GM21367 (cell line): ENCODE results near the gene PIK3R1.
"Not testable (repeated sequence)": the region's sequence is repeated elsewhere in the genome, so short reads cannot be mapped to it uniquely, and the experiment has no call there.

ENCODE experiments used
- ATAC-seq: cut with Tn5 transposase; IDR thresholded peaks from one replicate; pipeline ENCODE4 v1.9.1; 2021; ENCODE audit not compliant: unreplicated experiment

PIK3R1 gene

DNA sequence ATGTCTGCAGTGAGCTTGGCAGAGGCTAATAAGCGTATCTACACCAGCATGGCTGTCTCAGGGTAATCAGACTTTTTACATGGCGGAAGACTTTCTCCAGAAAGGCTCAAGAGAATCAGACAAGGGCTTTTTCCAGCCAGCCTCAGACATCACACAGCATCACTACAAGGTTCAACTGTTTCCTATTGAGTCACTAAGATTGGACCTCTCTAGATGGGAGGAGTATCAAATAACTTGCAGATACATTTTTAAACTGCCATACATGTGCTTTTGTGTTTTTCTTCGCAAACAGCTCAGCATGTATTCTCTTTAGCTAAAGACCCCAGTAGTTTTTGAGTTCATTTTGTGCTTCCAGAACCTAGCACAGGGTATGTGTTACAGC lies 22.9 kb upstream of the PIK3R1 start:
- ATAC-seq, result no peak

- no peak for ATAC-seq
Measured at GRCh38 chr5:68193481-68194036, 22.0 kb upstream of the PIK3R1 start.

GRCh38 chr5:68194386-68194785 lies 21.2 kb upstream of the PIK3R1 start:
- no peak for ATAC-seq

- no peak for ATAC-seq
Measured at GRCh38 chr5:68195137-68195536, 20.4 kb upstream of the PIK3R1 start.

GRCh38 chr5:68196876-68197275 lies 18.7 kb upstream of the PIK3R1 start:
- ATAC-seq, result peak; percentile 98

- ATAC-seq, result no peak
Measured at GRCh38 chr5:68200288-68200687, 15.3 kb upstream of the PIK3R1 start.

DNA sequence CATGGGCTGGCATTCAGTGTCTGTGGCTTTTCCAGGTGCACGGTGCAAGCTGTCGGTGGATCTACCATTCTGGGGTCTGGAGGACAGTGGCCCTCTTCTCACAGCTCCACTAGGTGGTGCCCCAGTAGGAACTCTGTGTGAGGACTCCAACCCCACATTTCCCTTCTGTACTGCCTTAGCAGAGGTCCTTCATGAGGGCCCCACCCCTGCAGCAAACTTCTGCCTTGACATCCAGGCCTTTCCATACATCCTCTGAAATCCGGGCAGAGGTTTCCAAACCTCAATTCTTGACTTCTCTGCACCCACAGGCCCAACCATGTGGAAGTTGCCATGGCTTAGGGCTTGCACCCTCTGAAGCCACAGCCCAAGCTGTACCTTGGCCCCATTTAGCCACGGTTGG lies 4.9 kb upstream of the PIK3R1 start:
- not testable (repeated sequence) for ATAC-seq

DNA sequence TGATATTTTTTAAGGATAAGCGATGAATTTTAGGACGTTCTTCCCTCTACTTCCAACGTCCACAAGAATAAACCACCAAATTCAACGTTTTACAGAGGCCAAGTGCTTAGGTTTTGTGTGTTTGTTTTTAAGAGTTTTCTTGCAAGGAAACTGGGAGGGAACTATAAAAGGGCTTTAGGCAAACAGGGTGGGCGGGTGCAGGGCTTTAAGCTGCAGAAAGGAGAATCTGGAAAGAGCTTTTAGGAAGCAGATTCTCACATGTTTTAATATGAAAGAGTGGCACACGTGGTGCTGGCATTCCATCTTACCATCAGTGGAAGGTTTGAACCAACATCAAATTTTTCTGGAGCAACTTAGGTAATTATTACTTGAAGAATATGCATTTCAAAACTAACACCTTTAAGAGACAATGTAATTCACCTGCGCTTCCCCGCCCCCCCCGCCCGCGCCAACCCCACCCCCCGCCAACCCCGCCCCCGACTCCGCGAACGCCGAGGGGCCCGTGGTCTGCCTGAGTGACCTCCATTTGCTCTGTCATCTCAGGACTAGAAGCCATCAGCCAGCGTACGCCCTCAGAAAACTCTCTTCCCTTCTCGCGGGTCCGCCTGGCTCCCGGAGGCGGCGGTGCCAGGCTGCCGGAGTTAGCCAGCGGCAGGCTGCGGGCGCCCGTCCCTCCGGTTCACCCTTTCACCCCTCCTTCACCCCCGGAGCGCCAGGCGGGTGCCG lies 911 bp upstream of the PIK3R1 start:
- no peak for ATAC-seq

DNA sequence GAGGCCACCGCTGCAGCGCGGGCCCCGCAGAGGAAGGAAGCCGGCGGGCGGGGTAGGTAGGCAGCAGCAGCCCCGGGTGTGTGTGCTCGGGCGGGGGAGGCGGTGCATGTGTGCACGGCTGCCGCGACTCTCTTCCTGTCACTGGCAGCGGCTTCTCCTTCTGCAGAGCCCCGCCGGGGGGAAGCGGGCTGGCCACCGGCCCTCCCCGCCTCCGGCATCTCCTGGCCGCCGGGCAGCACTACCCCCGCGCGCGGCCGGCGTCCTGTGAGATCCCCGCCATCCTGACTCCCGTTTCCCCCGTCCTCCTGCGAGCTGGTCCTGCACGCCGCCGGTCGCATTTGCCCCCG lies 315 bp downstream of the PIK3R1 start:
- ATAC-seq, result peak; percentile 44

DNA sequence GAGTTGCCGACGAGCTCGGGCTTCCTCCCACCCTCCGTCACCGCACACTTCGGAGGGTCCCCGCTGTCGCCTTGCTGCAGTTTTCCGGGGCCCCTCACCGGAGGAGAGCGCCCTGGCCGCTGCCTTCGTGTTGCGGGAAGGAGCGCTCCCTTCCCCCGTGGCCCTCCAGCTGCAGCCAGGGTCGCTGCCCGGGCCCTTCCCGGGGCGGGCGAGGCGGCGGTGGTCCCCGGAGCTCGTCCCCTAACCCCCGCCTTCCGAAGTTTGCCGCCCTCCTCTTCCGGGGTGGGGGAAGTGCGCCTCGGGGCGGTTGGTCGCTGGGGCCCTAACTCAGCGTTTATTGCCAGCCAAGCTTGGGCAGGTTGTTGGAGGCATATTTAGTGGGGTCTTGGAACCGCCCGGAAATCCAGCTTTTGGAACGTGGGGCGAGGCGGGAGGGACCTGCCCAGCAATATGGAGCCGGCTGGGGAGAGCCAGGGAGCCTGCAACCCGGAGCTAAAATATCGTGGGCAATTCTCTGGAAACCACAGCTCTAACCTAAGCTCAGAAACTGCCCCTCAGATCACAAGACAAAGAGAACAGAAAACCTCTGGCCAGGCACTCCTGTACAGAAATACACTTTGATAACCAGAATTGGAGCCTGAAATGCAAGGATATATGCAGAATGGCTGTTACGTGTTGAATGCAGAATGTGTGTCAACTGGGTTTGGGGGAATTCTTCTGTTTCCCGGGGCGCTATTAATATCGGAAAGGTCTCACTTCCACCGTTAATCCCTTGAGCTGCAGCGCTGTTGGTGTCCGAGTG lies 890 bp downstream of the PIK3R1 start:
- ATAC-seq, result peak; percentile 19

- ATAC-seq, result no peak
Measured at GRCh38 chr5:68217047-68217355, 1.4 kb downstream of the PIK3R1 start.

- ATAC-seq, result no peak
Measured at GRCh38 chr5:68217528-68217927, 2.0 kb downstream of the PIK3R1 start.

DNA sequence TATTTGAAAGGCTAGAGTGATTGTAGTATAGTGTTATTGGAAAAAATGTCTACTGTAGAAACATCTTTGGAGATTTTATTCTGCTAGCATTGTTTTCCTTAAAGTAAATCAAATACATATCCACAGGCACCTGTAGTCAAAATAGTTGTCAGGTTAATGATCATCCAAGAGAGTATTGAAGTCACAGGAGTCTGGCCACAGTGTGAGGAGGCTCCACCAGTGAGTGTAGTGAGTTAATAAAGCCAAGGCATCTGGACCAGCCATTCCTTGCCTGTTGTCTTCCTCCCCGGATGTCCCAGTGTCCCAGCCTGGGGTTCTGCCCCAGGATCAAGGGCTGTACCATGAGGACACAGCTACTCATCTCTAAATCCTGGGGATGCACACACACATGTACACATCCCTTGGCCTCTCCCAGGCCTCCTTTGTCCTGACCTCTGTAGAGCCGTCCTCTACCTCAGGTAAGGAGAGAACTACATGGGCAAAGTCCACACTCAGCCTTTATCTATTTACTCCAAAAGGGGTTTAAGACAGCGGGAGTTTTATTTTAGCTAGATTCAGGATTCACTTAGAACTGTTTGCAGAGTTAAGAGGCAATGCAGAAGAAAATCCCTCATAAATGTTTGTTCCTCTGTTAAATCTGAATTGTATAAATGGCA lies 3.7 kb downstream of the PIK3R1 start:
- no peak for ATAC-seq

- ATAC-seq, result no peak
Measured at GRCh38 chr5:68220260-68220659, 4.7 kb downstream of the PIK3R1 start.

GRCh38 chr5:68220914-68221313 lies 5.4 kb downstream of the PIK3R1 start:
- ATAC-seq, result no peak

GRCh38 chr5:68221488-68221887 lies 5.9 kb downstream of the PIK3R1 start:
- ATAC-seq, result no peak

GRCh38 chr5:68222310-68222709 lies 6.8 kb downstream of the PIK3R1 start:
- ATAC-seq, result no peak

GRCh38 chr5:68222824-68223354 lies 7.3 kb downstream of the PIK3R1 start:
- ATAC-seq, result no peak

- ATAC-seq, result no peak
Measured at GRCh38 chr5:68223904-68224303, 8.3 kb downstream of the PIK3R1 start.

- ATAC-seq, result no peak
Measured at GRCh38 chr5:68224509-68225187, 9.1 kb downstream of the PIK3R1 start.
